Measurements from ENCODE around the gene SAMD11.

SAMD11 gene

DNA sequence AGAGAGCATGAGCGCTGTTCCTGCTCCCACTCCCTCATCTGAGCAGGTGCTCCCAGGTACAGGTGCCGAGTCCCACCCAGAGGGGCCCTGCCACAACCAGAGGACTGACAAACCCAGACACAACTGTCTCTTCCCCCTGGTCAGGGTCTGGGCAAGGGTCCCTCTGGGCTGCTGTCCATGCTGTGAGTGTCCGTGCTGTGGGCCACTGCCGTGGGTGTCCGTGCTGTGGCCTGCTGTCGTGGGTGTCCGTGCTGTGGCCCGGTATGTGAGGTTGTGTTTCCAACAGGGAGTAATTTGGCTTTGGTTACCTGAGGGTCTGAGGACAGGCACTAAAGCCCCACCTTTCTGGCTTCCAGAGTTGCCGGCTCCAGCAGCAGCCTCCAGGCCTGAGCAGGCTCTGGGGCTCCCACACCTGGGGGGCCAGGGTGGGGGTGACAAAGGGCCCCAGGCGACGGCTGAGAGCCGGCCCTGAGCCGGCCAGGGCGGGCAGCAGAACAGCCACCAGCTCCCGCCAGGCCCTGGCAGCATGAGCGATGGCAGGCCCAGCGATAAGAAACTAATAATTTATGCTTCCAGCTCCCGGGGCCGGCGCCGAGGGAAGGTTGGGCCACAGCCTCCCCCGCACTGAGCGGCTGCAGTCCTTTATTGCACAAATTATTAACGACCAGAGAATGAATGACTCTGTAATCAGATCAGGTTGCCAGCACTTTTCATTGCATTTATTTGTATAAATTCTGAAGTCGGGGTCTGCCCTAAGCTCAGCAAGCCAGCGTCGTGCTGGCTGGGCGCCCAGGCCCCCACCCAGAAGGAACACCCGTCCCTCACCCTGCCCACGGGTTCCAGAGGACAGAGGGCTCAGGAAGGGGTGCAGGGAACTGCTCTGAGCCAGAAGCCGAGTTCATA is 7.3 kb upstream of the SAMD11 start:
- DNase-seq, result no peak

DNA sequence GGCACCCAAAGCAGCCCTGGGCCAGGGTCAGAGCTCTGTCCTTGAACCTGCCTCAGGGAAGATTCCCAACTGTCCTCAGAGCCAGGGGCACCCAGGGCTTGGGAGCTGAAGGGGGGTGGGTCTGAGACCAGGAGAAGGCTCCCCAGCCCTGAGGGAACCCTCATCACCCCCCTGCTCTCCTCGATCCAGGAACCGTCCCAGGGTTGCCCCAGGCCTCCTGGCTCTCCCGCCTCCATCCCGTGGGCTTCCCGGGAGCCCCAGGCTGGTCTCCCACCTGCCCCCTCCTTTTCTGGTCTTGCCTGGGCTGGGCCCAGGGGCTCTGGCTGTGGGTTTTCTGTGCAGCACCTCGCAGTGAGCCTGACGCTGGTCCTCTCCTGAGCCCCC is 6.7 kb upstream of the SAMD11 start:
- DNase-seq, result no peak

DNA sequence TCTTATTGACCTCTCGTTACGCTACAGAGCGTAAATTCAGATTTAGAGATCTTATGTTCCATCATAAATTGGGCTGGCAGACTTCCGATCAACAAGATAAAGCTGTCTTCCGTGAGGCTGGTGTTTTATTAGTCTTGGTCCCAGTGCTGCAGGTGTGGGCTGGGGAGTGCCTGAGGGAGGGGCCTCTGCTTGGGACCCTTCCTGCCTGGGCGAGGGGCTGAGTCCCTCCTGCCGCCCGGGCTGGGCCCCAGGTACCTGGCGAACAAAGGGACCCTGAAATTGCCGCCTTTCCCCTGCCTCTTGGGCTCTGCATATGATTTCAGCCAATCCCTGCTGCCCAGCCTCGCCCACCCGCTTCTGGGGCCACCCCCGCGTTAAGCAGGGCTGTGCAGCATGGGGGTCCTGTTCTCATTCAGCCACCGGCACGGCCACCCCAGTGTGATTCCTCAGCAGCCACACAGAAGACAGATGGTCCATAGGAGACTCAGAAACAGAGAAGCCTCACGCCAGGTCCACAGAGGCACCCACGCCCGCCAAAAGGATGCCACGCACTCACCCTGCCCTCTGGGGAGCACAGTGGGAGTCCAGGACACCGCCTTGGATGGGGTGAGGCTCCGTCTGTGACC is 6.1 kb upstream of the SAMD11 start:
- DNase-seq, result no peak

DNA sequence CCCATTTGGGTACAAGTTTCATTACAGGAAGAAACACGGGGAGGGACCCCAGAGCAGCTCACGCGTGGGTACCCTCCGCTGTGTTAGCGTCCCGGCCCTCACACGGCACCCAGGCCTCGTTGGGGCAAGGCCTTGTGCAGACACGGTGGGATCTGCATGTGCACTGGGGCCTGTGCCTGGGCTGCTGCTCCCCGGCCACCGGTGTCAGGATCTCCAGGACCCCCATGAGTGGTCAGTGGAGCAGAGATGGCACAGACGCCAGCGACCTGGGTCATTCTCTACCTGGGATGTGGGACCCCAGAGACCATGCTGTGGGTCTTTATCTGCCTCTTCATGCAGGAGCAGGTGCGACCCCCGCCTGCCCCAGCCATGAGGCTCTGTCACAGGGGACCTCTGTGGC is 5.4 kb upstream of the SAMD11 start:
- DNase-seq, result no peak

DNA sequence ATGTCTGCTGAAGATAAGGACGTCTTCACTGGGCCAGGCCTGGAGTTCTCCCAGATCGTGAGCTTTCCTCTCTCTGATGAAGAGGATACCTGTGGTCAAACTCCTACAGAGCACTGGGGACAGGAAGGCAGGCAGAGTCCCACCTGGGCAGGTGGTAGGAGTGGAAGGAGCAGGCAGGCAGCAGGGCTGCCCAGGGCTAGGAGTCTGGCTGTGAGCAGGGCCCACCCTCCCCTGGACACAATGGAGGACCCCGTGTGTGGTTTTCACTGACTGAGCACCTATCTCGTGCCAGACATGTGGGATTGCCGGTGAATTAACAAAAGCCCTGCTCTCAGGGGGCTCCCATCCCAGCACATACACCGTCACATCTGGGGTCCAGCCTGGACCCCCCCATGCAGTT is 4.9 kb upstream of the SAMD11 start:
- DNase-seq, result no peak

DNA sequence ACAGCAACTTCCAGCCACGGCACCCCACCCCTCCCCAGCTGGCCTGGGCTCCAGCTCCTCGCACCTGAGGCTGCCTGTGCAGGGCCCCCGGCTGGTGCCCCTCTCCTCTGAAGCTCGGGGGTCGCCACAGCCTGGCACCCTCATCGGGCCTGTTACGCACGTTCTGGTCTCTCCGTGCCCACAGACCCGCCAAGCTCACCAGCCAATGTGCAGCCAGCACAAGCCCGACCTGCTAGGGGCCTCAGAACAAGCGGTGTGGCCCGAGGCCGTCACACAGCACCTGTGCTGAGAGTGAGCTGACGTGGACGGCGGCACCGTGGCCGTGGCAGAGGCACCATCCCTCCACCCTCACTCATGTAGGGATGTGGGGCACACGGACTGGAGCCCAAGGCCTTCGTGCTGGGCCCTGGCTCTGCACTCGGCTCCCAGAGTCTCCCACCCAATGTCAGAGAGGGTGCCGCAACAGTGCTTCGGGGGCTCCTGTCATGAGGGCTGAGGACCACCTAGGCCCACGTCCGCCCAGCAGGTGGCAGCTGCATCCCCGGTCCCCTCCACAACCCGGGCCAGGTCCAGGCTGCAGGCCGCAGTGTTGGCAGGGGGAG is 4.4 kb upstream of the SAMD11 start:
- DNase-seq, result no peak

DNA sequence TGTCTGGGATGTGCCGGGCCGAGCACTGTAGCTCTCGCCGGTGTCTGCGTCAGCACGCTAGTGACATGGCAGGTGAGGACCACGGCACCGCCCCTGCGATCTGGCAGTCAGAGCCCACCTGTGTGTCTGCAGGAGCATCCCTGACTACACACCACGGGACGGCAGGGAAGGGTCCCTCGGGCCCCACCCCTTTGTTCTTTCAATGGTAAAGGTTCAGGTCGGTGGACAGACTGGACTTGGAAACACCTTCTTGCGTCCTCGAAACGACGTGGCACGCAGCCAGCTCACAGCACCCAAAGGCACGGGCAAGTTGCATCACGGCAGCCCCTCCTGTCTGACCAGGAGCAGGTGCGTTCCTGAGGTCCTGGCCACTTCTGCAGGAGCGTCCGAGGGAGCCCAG is 3.7 kb upstream of the SAMD11 start:
- no peak for DNase-seq

DNA sequence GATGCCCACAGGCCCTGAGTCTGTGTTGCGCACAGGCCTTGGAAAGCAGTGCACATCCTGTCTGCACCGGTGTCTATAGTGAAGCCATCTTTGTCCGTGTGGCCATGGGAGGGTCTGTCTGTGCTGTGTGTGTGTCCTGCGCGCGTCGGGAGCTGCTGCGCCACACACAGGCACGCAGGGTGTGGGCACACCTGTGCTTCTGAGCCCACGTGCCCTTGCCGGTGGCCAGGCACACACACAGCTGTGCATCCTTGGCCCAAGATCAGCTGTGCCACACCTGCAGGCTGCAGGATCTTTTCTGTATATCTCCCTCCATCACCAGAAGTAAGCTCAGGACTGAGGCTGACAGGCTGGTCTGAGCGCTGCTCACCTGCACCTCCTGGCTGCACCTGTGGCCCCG is 3.2 kb upstream of the SAMD11 start:
- no peak for DNase-seq

DNA sequence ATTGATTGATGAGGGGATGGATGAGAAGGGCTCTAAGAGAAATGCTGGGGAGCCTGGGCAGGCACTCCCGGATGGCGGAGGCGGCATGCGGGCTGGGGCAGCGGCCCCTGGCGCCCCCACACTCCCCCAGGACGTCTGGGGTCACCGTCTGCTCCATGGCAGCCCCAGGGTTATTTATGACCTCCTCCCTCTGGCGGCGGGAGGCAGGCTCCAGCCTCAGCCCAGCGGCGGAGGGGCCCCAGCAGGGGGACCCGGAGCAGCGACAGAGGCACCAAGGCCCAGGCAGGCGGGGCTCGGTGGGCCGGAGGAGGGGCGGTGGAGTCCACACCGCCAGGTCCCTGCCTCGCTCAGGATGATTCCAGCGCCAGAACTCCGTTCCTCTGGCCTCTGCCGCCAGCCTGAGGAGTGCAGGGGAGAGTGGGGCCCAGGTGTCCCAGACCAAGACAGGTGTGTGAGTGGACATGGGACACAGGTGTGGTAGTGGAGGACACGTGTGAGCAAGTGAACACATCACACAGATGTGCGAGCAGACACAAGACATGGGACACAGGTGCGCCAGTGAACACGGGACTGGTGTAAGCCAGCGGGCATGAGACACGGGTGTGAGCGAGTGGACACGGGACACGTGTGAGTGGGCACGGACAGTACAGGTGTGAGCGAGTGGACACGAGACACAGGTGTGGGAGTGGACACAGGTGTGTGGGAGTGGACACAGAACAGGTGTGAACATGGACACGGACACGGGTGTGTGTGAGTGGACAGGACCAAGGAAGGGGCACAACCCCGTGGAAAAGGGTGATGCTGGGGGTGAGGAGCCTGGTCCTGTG is 2.5 kb upstream of the SAMD11 start:
- peak in 43 of 58 donors; percentile 4 to 66 (median 29) for DNase-seq

DNA sequence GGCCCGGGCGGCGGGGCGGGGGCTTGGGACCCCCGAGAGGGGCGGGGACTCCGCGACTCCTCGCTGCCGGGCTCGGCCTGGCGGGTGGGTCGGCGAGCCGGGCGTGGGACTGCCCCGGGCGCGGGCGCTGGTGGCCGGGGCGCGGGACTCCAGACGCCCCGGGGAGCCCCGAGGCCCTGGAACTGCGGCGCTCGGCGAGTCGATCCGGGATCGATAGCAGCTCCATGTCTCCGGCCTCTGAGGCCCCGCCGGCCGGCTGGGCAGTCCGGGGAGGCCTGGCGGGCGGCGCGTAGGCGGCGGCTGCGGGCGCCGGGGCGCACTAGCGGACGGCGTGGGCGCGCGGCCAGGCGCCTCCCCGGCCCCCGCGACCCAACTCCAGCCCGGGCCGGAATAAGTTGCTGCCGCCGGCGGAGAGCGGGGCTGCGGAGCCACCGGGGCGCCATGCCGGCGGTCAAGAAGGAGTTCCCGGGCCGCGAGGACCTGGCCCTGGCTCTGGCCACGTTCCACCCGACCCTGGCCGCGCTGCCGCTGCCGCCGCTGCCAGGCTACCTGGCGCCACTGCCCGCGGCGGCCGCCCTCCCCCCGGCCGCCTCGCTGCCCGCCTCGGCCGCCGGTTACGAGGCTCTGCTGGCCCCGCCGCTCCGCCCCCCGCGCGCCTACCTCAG is 400 bp downstream of the SAMD11 start:
- DNase-seq, result no peak

DNA sequence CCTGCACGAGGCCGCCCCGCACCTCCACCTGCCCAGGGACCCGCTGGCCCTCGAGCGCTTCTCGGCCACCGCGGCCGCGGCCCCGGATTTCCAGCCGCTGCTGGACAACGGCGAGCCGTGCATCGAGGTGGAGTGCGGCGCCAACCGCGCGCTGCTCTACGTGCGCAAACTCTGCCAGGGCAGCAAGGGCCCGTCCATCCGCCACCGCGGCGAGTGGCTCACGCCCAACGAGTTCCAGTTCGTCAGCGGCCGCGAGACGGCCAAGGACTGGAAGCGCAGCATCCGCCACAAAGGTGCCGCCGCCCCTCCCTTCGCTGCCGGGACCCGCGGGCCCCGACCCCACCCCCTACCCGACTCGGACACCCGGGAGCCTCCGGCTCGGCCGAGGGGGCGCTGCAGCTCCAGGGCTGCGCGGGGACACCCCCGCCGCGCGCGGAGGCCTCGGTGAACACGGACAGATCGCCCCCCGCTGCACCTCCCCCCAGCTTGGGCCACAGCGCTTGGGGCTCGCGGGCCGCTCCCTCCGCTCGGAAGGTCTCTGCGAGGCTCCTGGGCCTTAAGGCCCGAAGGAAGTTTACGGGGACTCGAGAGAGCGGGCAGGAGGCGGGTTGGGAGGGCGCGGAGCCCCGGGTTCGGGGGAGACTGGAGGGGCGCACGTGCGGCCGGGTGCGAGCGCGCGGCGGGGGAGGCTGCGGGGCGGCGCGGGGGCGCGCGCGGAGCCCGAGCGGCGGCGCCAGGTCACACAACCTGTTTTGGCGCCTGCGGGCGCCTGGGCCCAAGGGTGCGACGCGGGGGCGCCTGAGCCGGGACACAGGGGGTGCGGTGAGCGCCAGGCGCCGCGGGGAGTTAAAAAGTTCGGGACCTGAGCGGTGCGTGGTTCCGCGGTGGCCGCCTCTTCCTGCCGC is 1.2 kb downstream of the SAMD11 start:
- no peak for DNase-seq

DNA sequence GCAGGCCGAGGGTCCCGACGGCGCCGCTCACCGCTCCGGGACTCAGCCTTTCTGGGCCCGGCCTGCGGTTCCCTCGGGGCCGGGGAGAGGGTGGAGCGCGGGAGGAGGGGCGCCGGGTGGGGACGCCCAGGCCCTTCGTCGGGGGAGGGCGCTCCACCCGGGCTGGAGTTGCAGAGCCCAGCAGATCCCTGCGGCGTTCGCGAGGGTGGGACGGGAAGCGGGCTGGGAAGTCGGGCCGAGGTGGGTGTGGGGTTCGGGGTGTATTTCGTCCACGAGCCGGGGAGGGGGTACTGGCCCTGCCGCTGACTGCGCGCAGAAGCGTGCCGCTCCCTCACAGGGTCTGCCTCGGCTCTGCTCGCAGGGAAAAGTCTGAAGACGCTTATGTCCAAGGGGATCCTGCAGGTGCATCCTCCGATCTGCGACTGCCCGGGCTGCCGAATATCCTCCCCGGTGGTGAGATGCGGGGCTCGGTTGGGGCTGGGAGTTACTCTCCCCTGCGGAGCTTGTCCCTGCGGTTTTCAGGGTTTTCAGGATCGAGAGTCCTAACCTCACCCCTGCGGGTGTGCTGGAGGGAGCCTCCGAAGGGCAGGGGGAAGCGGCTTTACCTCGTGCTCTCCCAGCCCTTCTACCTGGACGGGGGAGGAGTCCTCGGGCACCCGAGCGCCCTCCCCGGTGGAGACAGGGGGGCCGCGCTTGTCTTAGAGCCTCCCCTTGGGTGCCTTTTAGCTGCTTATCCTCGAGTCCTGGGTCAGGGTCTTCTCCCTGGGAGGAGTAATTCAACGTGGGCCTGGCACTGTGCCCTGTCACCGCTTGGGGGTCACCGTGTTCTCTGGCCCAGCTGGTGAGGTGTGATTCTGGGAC is 2.1 kb downstream of the SAMD11 start:
- no peak for DNase-seq

DNA sequence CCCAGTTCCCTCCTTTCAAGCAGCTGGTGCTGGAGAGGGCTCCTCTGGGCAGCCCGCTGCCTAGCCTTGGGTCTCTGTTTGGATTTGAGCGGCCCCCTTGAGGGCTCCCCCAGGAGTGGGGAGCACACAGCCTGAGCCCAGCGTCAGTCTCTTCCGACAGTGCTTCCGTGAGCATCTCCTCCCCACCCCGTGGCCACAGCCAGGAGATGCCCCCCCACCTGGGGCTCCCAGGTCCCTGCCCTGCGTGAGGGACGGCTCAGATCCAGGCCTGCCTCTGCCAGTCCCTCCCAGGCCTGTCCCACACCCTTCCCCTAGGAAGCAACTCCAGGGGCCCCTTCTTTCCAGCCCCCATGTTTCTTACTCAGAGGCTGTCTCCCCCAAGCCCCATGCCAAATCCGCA is 3.5 kb downstream of the SAMD11 start:
- no peak for DNase-seq

DNA sequence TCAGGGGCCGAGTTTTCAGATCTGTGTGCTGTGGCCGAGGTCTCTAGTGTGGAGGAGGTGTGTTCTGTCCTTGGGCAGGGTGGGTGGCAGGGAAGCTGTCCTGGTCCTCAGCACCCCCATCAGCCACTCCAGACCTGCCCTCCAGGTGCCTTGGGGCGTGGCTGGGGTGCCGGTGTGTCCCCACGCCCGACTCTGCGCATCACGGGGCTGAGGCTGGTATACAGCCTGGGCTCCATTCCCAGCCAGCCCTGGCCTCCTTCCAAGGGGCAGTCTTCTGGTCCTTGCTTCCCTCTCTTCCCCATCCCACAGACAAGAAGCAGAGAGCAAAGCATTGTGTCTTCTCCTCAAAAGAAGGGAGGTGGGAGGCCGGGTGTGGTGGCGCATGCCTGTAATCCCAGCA is 4.0 kb downstream of the SAMD11 start:
- no peak for DNase-seq

DNA sequence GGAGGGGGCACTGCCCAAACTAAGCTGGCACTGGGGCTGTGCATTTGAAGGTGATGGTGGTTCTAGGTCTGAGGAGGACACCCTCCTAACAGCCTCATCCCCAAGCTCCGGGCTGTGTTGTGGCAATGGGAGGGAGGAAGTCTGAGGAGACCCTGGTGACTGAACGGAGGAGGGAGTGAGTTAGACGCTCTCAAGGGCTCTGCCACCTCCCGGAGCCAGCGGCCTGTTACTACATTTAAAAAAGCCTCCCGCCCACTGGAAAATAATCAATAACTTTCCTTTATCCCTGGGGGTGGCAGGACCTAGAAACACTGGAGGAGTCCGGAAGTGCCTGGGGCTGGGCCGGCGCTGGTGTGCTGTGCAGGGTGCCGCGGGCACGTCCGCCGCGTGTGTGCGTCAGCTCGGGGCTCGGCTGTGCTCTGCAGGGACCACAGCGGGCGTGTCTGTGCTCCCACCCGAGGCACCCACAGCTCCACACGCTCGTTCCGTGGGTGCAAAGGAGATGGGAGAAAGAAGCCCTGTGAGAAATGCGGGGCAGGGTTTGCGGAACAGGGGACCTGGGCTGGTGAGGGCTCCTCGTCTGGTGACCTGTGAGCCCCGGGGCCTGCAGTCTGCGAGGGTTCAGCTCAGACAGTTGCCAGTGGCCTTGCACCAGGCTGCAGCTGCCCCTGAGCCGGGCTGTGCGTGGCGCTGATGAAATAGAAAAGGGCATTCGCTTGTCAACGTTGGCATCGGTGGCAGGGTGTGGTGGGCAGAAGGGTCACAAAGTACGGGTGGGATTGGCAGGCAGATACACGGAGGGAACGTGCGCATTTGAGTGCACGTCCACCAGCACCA is 5.3 kb downstream of the SAMD11 start:
- no peak for DNase-seq

DNA sequence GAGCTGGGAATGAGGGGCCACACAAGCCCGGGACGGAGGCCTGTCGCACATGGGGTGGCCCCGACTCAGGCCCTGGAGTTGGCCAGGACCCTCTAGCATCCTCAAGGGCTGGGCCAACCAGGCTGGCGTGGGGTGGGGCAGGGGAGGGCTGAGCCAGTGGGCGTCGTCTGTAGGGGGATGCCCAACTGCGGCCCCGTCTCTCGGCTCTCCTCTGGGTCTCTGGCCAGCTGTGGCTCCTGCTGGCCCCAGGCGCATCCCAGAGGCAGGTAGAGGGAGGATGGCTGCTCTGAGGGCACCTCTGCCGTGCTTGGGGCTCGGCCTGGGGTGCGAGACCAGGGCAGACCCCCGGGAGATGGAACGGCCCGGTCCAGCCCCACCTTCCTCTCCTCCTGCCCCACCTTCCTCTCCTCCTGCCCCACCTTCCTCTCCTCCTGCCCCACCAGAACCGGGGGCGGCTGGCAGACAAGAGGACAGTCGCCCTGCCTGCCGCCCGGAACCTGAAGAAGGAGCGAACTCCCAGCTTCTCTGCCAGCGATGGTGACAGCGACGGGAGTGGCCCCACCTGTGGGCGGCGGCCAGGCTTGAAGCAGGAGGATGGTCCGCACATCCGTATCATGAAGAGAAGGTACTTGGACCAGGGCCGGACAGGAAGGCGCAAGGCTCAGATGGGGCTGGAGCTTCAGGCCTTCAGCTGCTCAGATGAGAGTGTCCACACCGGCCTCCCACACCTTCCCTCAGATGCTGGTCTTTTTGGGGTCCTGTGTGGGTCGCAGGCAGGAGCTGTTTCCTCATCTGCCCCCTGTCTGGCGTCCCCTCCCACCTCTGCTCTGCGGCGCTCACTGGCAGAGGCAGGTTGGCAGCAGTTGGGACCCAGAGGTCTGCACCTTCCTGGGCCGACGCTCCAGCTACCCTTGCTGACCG is 6.2 kb downstream of the SAMD11 start:
- DNase-seq, result no peak

DNA sequence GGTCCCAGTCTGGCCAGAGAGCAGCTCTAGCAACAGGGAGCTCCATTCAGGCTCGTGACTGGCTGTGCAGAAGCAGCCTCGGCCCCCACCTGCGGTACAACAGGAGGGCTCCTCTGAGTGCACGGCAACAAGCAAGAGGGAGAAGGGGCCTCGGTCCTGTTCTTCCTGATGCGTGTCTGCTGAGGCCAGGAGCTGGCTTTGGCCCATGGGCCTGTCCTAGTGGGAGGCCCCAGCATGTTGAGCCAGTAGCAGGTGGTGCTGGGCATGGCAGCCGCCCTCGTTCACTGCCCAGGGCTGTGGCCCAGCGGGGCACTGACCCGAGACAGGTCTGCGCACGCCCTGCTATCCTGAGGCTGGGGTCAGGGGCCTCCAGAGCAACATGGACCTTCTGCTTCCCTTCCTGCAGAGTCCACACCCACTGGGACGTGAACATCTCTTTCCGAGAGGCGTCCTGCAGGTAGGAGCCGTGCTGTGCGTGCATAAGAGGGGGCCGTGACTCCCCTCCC is 7.0 kb downstream of the SAMD11 start:
- no peak for DNase-seq

All from anterior cingulate cortex (tissue), 58 donors.